ENCODE data around the gene ERICH2.

DNA sequence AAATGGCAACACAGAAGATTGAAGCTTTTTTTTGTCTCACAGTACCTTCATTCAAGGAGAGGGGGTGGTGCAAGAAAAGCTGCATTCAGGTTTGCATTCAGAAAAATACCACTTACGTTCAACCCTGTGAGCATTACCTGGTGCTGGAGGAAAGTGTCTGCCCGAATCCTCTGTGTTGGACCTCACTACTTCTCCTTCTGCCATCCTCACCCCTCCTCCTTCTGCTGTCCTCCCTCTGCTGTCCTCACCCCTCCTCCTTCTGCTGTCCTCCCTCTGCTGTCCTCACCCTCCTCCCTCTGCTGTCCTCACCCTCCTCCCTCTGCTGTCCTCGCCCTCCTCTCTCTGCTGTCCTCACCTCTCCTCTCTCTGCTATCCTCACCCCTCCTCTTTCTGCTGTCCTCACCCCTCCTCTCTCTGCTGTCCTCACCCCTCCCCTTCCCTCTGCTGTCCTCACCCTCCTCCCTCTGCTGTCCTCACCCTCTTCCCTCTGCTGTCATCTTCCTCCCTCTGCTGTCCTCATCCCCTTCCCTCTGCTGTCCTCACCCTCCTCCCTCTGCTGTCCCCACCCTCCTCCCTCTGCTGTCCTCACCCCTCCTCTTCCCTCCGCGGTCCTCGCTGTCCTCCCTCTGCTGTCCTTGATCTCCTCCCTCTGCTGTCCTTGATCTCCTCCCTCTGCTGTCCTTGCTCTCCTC is 57.8 kb downstream of the ERICH2 start:
- TF ChIP-seq, protein P1, sequence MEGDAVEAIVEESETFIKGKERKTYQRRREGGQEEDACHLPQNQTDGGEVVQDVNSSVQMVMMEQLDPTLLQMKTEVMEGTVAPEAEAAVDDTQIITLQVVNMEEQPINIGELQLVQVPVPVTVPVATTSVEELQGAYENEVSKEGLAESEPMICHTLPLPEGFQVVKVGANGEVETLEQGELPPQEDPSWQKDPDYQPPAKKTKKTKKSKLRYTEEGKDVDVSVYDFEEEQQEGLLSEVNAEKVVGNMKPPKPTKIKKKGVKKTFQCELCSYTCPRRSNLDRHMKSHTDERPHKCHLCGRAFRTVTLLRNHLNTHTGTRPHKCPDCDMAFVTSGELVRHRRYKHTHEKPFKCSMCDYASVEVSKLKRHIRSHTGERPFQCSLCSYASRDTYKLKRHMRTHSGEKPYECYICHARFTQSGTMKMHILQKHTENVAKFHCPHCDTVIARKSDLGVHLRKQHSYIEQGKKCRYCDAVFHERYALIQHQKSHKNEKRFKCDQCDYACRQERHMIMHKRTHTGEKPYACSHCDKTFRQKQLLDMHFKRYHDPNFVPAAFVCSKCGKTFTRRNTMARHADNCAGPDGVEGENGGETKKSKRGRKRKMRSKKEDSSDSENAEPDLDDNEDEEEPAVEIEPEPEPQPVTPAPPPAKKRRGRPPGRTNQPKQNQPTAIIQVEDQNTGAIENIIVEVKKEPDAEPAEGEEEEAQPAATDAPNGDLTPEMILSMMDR (IDR thresholded peaks at IDR 0.05; ENCODE audit: low read length) = no peak
- no peak for TF ChIP-seq EZH2 (optimal IDR thresholded peaks at IDR 0.05; ENCODE audit: low read depth, low read length)
